Cardiac muscle cell (in vitro differentiated cells and primary cell): ENCODE data around the gene ITFG1. TPM values are rescaled to one million over a fixed set of nuclear protein-coding genes. Genes with fewer than 3 reads are reported as not detected.
"Not testable (repeated sequence)": the region's sequence is repeated elsewhere in the genome, so short reads cannot be mapped to it uniquely, and the experiment has no call there.

Experiments
- DNase-seq, 2 donors: peaks; one replicate each; pipeline versions ENCODE4 v3.0.0 to v3.0.0-alpha.2; 2010 to 2017; ENCODE audit warnings: low read depth in 1 of 2, low spot score in 1 of 2
- H3K27ac ChIP-seq: fragments of 200-600 bp; sonication (generic); 2 replicates; pipeline ENCODE4 v1.5.1; 2016
- H3K27me3 ChIP-seq: fragments of 200-600 bp; sonication (generic); 2 replicates; pipeline ENCODE4 v1.6.0; 2016; ENCODE audit warnings: control low read depth
- H3K36me3 ChIP-seq: fragments of 200-600 bp; sonication (generic); 2 replicates; pipeline ENCODE4 v1.5.1; 2016; ENCODE audit warnings: control low read depth
- H3K4me1 ChIP-seq: fragments of 200-600 bp; sonication (generic); 2 replicates; pipeline ENCODE4 v1.8.1; 2017; ENCODE audit warnings: low read depth, mild to moderate bottlenecking, mixed run types
- H3K4me3 ChIP-seq: fragments of 200-600 bp; sonication (generic); 2 replicates; pipeline ENCODE4 v1.5.1; 2016; ENCODE audit warnings: mild to moderate bottlenecking
- H3K9me3 ChIP-seq: fragments of 200-600 bp; sonication (generic); 2 replicates; pipeline ENCODE4 v1.5.1; 2017; ENCODE audit warnings: low read depth, mild to moderate bottlenecking, control low read depth
- polyA plus RNA-seq: library from polyadenylated mRNA; unstranded; fragments of >200 nt; fragmentation: Nextera tagmentation; extraction: Ambion mirVana; gene quantifications from 2 replicates; pipeline ENCODE4 v1.2.1, GENCODE V29; 2016
- total RNA-seq: library from RNA; depleted of rRNA; stranded (reverse); fragments of >200 nt; gene quantifications from 2 replicates; pipeline ENCODE4 v1.2.3, GENCODE V29; 2016
- TF ChIP-seq, protein P1 (sequence below): IDR thresholded peaks from 2 replicates; pipeline ENCODE4 v1.5.1; 2012; ENCODE audit warnings: low read depth, mild to moderate bottlenecking, low read length

The ITFG1 gene
- total and polyA plus RNA-seq, 2 experiments from 2014 or later = 44.5 to 118 TPM

DNA sequence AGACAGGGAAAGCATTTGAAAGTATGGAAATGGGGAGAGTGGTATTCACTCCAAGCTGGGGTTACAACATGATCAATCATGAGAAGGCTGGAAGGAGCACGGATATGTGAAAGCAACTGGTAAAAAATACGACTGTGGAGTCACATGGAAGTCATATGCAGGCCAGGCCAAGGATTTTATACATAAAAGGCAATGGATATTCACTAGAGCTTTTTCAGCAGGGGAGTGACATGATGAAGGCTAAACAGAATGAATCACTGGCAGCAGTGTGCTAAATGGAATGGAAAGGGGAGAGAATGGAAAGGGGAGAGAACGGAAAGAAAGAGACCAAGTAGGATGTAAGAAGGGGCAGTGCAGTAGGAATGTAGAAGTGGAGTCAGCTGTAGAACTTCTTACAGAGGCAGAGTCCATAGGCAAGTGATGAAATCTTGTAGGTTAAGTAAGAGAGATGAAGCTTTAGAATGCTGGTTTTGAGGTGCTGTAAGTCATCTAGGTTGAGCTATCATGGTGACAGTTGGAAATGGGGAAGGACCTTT lies 304.1 kb downstream of the ITFG1 start:
- Histone ChIP-seq H3K4me3 (no peak overlapping the region), H3K36me3 (peaks cover 22% of the 10 kb centered on the region), H3K27me3 (no peaks in the 10 kb centered on the region), H3K4me1 (no peaks in the 10 kb centered on the region), H3K9me3 (no peaks in the 10 kb centered on the region), H3K27ac (no peak overlapping the region)
- DNase-seq = no peak
- TF ChIP-seq, protein P1, sequence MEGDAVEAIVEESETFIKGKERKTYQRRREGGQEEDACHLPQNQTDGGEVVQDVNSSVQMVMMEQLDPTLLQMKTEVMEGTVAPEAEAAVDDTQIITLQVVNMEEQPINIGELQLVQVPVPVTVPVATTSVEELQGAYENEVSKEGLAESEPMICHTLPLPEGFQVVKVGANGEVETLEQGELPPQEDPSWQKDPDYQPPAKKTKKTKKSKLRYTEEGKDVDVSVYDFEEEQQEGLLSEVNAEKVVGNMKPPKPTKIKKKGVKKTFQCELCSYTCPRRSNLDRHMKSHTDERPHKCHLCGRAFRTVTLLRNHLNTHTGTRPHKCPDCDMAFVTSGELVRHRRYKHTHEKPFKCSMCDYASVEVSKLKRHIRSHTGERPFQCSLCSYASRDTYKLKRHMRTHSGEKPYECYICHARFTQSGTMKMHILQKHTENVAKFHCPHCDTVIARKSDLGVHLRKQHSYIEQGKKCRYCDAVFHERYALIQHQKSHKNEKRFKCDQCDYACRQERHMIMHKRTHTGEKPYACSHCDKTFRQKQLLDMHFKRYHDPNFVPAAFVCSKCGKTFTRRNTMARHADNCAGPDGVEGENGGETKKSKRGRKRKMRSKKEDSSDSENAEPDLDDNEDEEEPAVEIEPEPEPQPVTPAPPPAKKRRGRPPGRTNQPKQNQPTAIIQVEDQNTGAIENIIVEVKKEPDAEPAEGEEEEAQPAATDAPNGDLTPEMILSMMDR = no peak

DNA sequence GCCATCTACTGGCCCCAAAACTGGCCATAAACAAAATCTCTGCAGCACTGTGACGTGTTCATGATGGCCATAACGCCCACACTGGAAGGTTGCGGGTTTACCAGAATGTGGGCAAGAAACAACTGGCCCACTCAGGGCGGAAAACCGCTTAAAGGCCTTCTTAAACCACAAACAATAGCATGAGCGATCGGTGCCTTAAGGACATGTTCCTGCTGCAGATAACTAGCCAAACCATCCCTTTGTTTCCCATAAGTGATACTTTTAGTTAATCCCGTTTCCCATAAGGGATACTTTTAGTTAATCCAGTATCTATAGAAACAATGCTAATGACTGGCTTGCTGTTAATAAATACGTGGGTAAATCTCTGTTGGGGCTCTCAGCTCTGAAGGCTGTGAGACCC lies 308.4 kb downstream of the ITFG1 start:
- H3K4me1 ChIP-seq, DNase-seq, H3K27ac ChIP-seq, H3K4me3 ChIP-seq, H3K27me3 ChIP-seq, H3K36me3 ChIP-seq, H3K9me3 ChIP-seq: not testable (repeated sequence)

DNA sequence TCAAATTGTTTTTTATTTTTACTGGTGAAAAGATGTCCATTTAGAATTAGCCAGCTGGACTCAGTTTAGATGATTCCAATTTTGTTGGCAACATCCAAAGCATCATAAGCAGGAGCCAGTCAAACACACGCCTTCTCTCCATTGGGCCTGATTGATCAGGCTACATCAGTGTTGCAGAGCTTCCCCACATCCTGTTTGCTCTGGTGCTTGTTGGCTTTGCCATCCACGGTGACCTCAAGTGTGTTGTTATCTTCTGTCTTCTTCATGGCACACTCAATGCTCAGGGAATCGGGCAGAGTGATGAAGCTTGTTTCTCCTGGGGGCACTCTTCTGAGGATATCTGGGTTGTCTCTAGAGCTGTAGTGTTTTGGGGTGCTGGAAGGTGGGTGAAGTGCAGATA lies 310.8 kb downstream of the ITFG1 start:
- Histone ChIP-seq H3K9me3 (no peaks in the 10 kb centered on the region), H3K27me3 (no peaks in the 10 kb centered on the region), H3K4me1 (no peaks in the 10 kb centered on the region), H3K4me3 (no peak overlapping the region), H3K36me3 (no peaks in the 10 kb centered on the region), H3K27ac (no peak overlapping the region)
- TF ChIP-seq, protein P1 = no peak
- no peak for DNase-seq

DNA sequence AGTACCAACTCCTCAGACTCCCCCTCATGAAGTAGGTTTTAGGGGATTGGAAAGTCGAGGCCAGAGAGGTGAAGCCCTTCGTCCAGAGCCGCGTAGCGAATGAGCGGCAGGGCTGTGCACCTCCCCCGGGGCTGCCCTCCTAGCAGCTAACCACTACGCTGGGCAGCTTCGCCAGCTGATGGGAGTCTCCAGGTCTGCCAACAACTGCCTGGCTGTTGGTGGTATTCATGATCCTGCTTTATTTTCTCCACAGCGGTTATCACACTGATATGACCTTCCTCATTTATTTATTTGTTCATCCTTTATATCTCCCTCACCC lies 316.3 kb downstream of the ITFG1 start:
- H3K4me1 ChIP-seq = no peaks in the 10 kb centered on the region
- H3K27ac ChIP-seq = no peak overlapping the region
- H3K36me3 ChIP-seq = no peaks in the 10 kb centered on the region
- DNase-seq = no peak
- TF ChIP-seq, protein P1 = no peak
- H3K4me3 ChIP-seq = peak overlapping the region; percentile 62
- no peaks in the 10 kb centered on the region for H3K27me3 ChIP-seq
- H3K9me3 ChIP-seq = no peaks in the 10 kb centered on the region

DNA sequence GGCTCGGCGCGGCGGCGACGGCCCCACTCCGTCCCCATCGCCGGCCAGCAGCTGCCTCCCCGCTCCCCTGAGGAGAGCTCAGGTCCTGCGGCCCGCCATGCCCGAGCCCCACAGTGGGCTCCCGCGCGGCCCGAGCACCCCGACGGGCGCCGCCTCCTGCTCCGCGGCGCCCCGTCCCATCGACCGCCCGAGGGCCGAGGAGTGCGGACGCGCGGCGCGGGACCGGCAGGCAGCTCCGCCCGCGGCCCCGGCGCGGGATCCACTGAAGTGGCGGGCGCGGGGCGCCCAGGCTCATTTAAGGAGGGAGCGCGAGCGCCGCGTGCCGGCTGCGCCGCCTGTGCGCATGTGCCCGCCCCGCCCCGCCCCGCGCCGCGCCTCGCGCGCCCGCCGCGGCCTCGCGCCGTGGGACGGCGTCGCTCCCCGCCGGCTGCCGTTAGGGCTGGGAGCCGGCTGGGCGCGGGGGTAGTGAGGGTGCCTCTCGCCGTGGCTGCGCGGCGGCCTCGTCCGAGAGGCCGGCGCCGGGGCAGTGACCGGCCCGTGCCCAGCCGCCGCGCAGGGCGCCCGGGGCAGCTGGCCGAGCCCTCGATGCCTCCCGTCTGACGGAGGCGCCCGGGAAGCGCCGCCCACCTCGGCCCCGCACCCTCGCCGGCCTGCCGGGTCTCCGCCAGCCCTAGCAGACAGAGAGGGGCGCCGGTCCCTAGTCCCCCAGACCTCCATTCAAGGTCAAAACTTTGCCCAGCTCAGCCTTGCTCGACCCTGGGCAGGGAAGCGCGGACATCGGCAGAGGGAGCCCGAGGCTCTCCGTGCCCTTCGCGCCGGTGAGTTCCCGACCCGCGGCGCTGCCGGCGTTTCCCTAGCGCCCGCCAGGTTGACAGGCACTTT lies 316.9 kb downstream of the ITFG1 start, which contains the start of gene NETO2:
TSS of gene NETO2 (minus strand) at position 269 of the 882 bp plus-strand sequence. CDS start 333 bp downstream, outside the sequence.
- H3K4me1 ChIP-seq = no peaks in the 10 kb centered on the region
- H3K27me3 ChIP-seq = no peaks in the 10 kb centered on the region
- peak within 1 kb of the TSS; percentile 67 for H3K27ac ChIP-seq
- H3K9me3 ChIP-seq = no peaks in the 10 kb centered on the region
- DNase-seq = peak; percentile 68 to 80
- H3K4me3 ChIP-seq = peak within 1 kb of the TSS; percentile 62
- H3K36me3 ChIP-seq = no peaks in the 10 kb centered on the region
- TF ChIP-seq, protein P1 = peak; percentile 75
